ENCODE measurements around the gene NKD1.

DNA sequence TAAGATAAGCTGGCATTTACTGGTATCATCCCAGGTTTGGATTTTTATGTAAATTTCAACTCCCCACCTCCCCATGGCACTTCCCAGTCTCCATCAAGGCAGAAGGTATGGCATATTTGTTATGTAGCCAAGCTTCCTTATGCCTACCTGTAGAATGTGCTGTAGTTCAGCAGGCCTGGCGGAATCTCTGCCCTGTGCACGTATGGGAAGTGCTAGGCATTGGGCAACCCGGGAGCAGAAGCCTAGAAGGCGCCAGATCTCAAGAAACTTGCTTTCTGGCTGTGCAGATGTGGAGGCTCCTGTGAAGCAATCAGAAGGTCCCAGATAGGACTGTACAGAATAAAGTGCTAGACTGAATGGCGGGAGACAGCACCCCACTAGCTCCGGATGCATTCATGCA, 68.2 kb downstream of the NKD1 start:
- TF ChIP-seq, protein P1, sequence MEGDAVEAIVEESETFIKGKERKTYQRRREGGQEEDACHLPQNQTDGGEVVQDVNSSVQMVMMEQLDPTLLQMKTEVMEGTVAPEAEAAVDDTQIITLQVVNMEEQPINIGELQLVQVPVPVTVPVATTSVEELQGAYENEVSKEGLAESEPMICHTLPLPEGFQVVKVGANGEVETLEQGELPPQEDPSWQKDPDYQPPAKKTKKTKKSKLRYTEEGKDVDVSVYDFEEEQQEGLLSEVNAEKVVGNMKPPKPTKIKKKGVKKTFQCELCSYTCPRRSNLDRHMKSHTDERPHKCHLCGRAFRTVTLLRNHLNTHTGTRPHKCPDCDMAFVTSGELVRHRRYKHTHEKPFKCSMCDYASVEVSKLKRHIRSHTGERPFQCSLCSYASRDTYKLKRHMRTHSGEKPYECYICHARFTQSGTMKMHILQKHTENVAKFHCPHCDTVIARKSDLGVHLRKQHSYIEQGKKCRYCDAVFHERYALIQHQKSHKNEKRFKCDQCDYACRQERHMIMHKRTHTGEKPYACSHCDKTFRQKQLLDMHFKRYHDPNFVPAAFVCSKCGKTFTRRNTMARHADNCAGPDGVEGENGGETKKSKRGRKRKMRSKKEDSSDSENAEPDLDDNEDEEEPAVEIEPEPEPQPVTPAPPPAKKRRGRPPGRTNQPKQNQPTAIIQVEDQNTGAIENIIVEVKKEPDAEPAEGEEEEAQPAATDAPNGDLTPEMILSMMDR (IDR thresholded peaks at IDR 0.05), result no peak
- TF ChIP-seq POLR2AphosphoS5 (IDR thresholded peaks at IDR 0.05; ENCODE audit: insufficient read depth in 1 of 2, low read depth in 1 of 2), result no peak

Measured in vagina (tissue), 2 donors.